SW480 (cell line): ENCODE measurements around the gene MDFIC.

ENCODE experiments used
- DNase-seq: peaks from one replicate; pipeline ENCODE4 v3.0.0-alpha.2; 2016; ENCODE audit warnings: low spot score

MDFIC gene

DNA sequence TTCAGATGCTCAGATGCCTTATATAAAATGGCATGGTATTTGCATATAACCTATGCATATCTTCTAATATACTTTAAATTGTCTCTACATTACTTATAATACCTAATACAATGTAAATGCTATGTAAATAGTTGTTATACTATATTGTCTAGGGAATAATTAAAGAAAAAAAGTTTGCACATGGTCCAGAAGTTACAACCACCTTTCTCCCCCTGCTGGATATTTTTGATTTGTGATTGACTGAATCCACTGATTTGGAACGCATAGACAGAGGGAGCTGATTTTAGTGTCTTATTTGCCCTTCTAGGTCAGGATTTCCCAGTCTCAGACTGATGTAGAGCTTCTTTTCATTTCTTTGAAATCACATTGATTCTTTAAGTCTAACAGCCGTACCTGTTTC, 31.8 kb downstream of the MDFIC start:
- DNase-seq, result no peak

DNA sequence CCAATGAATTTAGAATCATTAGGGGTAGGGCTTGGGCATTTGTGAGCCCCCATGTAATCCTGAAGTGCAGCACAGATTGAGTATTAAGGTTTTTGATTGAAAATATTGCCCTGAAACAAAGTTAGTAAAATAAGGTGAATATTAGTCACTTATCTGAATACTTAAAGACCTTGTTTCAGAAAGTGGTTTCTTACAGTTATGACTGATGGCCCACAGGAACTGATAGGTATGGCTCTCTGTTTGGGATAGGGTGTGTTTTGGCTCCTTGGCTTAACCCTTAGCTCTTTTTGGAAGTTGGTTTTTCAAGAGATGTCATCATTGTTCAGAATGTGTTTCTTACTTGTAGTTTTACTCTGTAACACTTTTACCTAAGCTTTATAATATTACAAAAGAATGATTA, 34.8 kb downstream of the MDFIC start:
- no peak for DNase-seq

DNA sequence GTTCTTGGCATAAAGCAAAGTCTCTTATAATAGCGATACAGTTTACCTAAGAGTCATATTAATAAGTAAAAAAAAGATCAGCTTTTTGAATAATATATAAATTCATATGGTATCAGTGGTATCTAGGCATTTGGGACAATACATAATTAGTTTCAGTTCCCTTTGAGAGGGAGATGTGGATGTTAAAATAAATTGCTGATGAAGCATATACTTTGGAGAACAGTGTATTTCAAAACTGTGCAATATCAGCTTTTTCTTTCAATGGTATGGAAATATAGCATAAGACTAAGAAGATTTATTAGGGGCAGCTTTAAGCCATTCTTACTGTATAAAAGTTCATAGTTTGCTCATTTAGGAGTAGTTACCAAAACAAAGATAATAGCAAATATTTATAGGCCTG, 35.5 kb downstream of the MDFIC start:
- no peak for DNase-seq

DNA sequence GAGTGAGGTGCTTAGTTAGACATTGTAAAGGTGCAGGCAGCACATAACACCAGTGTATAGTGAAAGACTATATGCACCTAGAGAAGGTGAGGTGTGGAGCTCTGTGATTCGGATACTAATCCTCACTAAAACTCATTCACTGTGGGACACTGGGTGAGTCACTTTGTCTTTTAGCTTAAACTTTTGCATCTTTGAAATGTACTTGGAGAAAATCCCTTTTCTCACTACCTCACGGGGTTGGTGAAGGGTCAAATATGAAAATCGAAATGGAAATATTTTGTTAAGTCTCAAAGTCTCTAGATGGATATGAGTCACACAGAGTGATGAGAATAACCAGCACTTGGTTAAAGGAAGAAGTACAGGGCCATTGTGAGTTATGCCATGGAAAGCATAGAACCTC, 38.0 kb downstream of the MDFIC start:
- no peak for DNase-seq

DNA sequence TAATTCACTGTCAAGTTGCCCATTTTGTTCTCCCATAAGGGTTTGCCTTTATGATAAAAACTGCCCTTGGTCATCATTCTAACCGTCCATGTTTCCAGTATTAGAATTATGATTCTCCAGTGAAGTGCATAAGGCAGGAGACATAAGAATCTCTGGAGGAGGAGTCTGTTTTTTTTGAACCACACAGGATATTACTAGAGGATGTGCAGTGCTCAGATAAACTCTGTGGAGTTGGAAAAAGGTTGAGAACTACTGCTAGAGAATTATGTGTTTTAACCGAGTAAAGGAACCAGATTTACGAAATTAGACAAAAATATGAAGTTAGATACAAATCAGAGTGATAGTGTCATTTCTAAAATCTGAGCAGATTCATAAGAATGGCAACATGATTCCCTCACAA, 40.5 kb downstream of the MDFIC start:
- DNase-seq, result no peak

DNA sequence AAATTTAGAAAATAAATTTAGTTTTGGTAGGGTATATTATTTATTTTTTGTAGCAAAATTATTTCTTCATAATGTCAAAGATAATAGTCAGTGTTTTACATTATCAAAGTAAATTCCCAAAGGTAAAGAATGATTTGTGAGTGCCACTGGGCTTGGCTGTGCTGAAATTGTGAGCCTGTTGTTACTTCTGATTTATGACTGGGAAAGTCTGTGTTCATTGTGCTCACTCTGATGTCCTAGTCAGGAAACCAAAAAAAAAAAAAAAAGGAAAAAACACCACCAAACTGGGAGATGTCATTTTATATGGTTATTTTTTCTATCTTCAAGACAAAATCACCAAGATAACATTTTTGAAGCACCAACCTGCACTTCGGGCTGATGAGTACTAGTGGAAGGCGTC, 44.3 kb downstream of the MDFIC start:
- DNase-seq, result no peak

DNA sequence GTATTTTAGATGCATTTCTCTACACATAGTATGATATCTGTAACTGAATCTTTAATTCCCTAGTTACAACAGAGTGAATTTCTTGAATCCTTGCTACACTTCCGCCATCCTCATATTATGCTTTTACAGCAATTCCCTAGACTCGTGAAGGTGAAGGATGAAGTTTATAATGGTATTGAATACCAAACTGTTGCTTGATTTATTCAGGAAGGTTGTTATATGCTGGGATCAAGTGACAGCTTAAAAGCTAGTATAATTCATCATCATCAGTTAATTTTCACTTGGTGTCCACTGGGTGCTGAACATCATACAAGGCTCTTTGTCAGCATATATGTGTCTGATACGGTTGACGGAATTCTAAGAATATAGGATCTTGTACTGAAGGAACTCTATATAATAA, 47.2 kb downstream of the MDFIC start:
- DNase-seq, result no peak

DNA sequence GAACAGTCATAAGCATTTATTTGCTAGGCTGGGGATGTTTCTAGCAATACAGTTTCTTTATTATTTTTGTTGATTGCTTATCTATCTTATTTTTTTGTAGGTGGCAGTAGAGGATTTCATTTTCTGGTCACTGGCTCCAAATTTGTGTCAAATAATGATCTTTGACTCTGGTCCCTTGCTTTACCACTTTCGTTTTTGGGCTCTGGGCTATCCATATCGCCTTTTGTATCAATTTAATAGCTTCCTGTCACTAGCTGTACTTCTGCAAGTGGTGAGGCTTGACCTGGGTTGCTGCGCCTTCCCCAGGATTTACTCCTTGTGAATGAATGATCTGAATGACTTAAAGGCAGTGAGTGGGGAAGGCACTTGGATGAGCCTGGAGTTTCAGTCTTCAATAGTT, 48.4 kb downstream of the MDFIC start:
- DNase-seq, result no peak

DNA sequence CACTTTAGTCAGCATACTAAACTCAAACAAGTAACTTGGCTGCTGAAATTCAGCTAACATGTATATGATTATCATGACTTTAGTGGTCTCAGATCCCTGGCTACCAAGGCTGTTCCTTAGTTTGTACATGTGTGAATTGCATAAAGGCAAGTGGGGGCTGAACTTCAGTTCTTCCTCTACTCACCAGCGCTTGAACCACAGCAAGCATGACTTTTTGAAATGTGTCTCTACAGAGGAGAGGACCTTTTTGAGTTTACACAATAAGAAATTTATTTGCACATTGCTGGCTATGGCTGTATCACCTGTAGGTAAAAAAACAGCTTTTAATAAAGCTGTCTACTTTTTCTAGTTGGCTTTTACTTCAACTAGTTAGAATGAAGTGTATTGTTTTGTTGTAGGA, 48.8 kb downstream of the MDFIC start:
- DNase-seq, result no peak

DNA sequence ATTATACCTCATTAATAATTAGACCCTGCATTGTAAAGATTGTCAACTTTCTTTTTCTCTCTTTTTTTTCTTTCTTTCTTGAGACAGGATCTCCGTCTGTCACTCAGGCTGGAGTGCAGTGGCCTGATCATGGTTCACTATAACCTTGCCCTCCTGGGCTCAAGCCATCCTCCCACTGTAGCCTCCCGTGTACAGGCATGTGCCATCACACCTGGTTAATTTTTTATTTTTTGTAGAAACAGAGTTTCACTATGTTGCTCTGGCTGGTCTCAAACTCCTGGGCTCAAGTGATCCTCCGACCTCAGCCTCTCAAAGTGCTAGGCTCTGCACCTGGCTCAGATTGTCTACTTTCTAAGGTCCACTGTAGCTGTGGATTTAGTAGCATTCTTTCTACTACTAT, 50.7 kb downstream of the MDFIC start:
- DNase-seq, result no peak

DNA sequence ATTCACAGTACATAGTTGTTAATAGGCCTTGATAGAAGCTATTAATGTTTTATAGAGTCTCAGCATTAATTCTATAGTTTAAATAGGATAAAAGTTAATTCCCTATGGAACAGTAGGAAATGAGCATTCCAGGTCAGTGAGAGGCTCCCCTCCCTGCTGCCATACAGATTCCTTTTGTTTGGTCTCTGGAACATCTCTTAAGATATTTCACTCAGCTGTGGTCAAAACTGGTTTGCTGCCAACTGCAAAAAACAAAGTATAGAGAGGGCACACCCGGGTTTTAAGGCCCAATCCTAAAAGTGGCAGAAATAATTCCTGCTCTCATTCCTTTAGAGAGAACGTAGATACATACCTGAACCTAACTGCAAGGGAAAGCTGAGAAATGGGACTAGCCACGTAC, 51.3 kb downstream of the MDFIC start:
- no peak for DNase-seq

DNA sequence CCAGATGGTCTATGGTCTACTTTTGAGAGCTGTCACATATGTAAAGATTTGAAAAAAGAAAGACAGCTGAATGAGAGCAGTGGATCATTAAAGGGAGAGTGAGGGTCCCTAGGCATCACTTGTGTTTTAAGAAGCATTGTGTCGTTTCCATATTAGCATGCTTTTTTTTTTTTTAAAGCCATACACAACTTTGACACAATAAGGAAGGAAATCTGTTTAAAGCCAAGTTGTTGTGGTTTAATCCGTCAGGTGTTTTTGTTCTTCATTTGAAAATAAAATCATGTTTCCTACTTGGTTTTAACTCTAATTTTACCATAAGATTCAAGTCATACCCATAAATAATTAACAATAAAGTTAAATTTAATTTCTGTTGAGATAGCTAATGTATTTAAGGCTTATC, 53.5 kb downstream of the MDFIC start:
- DNase-seq, result no peak

DNA sequence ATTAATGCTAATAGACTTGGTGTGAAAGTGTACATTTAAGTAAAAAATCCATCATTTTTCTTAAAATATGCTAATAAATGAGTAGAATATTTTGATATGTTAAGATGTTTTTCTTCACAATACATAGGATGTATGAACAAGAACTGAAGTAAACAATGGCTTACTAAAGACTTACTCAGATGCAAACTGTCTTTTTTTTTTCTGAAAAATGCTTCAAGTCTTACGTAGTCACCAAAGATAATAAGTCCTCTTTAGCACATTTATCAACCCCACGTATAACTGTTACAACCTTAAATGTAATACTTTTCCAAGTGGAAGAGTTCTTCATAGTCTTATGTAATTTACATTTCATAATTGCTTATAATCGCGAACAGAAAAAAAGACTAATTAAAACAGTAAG, 54.8 kb downstream of the MDFIC start:
- DNase-seq, result no peak

DNA sequence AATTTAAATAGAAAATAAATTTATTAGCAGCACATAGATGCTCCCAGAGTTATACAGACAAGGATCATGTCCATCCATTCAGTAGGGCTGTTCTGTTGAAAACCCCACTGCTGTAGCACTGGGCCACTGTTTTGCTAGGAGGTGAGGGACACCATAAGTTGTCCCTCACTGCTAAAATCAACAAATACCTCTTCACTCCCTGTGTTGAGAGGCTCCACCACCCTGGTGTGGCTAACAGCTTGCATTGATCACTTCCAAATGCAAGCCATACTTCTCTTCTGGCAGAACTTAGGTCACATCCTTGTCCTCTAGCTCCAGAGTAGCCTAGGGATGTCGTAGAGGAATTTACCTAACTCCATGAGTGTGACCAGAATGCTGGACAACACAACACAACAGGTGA, 55.4 kb downstream of the MDFIC start:
- DNase-seq, result no peak

DNA sequence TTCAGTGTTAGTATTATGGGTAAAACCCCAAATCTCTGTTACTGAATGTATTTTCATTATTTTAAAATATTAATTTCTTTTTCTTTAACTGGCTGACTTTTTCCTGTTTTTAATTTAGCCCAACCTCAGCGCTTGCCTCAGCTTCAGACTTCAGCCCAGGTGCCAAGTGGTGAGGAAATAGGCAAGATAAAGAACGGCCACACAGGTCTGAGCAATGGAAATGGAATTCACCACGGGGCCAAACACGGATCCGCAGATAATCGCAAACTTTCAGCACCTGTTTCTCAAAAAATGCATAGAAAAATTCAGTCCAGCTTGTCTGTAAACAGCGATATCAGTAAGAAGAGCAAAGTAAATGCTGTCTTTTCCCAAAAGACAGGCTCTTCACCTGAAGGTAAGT, 57.5 kb downstream of the MDFIC start:
- DNase-seq, result no peak

DNA sequence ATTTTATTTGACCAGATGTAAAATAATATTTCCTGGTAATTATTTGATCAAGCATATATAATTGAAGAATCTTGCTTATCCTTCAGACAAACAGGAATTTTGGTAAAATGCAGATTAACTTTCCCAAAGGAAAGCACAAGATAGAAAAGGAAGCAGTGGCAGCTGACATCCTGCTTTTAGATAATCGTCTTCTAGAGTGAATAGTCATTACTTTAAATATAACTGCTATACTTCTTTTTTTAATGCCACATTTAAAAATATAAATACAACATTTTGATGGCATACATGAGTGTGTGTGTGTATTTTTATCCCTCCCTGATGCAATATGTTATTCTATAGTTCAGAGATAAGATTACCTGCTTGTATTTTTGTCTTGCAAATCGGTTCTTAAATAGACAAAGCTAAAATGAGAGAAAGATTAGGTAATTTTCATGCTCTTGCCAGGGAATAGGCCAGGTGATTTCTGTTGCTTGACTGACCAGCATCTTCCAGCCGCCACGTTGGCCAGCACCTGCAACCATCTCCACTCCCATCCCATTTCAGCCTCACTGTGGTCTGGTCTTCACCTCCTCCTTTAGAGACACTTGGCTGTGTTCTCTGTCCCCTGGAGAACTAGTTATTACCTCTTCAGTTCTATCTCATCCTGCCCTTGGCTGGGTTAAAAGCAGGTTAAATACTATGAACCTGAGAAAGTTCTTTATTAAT, 58.1 kb downstream of the MDFIC start:
- no peak for DNase-seq

DNA sequence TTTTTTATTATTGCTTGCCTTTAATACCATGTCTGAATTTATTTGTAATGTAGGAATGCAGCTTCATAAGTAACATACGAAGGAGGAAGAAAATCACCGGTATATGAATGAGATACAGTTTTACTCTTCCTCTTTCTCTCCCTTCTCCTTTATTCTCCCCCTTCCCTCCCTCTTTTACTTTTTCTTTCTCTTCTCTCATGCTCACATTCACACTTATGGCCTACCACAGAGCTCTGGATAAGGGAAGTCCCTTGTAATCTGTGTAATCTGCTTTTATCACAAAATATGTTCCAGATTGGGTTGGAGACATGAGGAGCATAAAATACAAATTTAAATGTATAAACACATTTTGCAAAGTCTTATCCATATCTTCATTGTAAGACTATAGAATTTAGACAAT, 59.4 kb downstream of the MDFIC start:
- no peak for DNase-seq

DNA sequence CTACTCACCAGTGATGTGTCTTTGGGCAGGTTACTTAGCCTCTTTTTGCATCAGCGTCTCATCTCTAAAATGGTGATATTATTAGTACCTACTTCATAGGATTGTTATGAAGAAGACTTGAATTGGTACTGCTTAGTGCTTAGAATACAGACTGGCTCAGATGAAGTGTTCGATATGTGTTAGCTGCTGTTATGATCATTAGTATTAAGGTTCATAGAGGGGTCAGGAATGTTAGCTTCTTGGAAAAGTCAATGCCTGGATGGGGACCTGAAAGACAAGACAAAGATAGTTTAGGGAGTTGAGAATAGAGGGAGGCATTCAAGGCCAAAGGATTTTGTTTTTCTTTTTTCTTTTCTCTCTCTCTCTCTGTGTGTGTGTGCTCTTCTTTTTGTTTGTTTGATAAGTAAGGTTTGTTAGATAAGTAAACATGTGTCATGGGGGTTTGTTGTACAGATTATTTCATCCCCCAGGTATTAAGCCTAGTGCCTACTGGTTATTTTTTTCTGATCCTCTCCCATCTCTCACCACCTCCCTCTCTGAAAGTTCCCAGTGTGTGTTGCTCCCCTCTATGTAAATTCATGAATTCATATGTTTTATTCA, 63.3 kb downstream of the MDFIC start:
- no peak for DNase-seq

DNA sequence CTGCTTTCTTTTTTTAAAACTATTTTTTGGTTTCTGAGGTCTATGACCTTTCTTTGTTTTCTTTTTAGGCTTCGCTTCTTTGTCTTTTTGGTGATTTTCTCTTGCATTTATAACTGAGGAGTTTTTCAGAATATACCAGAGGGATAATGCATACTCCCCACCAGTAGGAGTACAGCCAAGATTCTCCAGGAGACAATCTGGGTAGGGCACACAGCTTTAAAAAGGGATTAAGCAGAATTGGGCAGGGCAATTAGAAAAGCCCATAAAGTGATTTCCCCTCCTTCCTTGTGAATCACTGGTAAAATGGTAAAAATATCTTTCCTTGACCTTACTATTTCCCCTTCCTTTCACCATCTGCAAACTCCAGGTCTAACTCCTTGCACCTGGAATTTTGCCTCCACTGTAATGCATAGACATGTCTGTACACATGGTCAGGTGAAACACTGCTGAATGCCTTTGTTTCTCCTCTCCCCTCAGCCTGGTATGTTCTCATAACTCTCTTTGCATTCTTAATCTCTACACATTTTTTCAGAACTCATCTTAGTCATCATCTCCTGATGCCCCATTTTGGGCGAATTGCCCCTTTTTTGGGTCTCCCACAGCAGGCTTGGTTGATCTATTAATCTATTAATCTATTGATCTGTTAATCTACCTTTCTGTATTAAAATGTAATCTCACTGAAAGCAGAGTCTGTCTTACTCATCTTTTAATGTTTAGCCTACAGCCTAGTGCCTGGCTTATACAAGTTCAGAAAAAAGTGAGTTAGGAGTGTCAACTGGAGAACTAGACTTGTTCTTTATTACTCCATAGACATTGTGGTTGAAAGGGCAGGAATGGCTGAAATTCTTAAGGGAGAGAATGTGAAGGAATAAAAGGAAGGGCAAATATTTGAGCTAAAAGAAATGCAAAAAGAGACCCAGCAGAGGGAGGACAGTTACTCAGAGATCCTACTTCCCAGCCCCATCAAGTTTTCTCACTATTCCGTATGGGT, 64.6 kb downstream of the MDFIC start:
- DNase-seq, result no peak

DNA sequence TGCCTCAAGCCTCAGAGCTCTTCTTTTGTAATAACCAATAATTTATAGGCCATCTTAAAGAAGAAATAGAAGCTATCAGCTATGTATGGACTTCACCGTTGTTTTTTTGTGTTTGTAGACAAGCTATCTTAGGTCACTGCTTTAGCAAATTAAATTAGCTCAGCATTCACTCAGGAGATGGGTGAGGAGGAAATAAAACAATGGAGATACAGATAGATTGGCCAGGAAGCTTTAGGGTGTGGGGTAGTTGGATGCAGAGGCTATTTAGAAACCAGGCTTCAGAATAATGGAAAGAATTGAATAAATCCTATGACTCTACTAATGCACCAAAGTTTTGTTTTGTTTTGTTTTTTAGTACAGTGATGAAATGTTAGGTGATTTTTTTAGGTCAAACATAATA, 66.1 kb downstream of the MDFIC start:
- no peak for DNase-seq

DNA sequence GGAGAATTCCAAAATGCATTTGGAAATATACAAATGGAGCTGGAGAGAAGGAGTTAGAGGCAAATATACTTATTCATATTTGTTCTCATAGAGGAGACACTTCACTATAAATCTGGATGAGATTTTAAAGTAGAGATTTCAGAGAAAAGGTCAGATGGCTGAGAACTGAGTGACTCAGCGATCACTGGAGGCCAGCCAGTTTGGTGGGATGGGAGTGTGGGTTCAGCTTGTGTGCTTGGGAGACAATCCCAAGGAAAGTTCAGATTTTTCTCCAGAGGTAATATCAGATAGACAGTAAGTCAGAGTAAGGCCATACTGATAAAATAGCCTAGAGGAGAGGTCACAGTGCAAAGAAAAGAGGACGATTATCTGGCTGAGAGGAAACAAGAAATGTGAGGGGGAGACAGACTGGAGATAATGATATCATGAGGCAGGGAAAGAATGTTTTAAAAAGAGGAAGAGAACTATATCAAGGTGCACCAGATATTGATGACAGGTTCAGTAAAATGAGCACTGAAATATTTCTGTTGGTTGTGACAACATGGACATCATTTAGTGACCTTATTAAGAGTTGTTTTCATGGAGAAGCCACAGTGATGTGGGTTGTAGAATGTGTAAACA, 67.0 kb downstream of the MDFIC start:
- no peak for DNase-seq

DNA sequence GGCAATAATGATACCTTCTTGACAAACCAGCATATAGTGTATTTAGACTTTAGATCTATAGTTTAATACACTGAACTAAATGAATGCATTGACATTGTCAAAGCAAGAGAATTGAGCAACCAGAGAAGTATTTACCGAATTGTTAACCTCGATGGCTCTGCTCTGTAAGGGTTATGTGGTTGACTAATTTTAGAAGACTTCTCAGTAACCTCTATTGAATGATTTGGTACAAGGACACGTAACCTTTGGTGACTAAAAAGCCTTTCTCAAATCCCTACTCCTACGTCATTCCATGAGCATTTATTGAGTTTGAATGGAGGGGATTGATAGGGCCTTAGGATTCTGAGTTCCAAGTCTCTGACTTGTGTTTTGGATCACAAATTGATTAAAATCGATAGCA, 67.6 kb downstream of the MDFIC start:
- DNase-seq, result no peak
